ENCODE data around the gene UGT2B7.

Gene UGT2B7

DNA sequence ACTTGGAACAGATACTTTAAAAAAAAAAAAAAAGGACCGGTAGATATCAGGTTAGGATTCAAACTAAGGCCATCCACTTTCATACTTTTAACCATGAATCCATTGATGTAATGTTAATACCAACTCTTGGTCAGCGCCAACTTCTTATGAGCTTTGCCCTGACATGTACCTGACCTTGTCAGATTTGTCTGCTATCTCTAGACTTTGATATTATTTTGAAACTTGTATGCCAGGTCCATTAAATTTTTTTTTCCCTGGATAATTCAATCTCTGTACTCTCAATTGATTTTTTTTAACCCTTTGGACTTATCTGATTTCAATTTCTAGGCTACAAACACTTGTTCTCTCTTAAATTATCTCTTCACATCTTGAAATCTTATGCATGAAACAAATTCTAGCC is 27.2 kb upstream of the UGT2B7 start:
- DNase-seq (ENCODE audit: low read depth in 2 of 2) = no peak
- TF ChIP-seq, protein P1, sequence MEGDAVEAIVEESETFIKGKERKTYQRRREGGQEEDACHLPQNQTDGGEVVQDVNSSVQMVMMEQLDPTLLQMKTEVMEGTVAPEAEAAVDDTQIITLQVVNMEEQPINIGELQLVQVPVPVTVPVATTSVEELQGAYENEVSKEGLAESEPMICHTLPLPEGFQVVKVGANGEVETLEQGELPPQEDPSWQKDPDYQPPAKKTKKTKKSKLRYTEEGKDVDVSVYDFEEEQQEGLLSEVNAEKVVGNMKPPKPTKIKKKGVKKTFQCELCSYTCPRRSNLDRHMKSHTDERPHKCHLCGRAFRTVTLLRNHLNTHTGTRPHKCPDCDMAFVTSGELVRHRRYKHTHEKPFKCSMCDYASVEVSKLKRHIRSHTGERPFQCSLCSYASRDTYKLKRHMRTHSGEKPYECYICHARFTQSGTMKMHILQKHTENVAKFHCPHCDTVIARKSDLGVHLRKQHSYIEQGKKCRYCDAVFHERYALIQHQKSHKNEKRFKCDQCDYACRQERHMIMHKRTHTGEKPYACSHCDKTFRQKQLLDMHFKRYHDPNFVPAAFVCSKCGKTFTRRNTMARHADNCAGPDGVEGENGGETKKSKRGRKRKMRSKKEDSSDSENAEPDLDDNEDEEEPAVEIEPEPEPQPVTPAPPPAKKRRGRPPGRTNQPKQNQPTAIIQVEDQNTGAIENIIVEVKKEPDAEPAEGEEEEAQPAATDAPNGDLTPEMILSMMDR (IDR thresholded peaks at IDR 0.05; ENCODE audit: low read depth, low read length) = no peak
- no peak overlapping the region for H3K4me3 ChIP-seq (replicated peaks in 1 of 2; ENCODE audit: low read depth in 2 of 2, low read length in 2 of 2)

DNA sequence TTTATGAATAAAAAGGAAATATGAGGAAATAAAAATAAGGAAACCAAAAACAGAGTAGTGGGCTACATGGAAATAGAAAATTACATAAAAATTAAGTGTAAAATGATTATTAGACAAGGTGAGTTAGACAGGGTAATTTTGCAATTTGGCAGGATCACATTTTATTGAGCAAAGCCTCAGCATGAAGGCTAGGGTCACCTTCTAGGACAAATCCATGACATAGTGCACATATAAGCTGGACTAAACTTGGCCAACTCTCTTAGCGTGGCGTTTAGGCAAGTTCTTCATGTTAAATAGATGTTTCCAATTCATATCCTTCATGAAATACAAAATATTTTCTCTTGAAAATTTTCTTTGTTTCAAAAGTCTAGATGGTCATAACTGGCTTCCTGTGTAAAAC is 25.7 kb upstream of the UGT2B7 start:
- no peak for DNase-seq (ENCODE audit: low read depth in 2 of 2)
- H3K4me3 ChIP-seq (replicated peaks in 1 of 2; ENCODE audit: low read depth in 2 of 2, low read length in 2 of 2) = no peak overlapping the region
- TF ChIP-seq, protein P1 (IDR thresholded peaks at IDR 0.05; ENCODE audit: low read depth, low read length) = no peak

DNA sequence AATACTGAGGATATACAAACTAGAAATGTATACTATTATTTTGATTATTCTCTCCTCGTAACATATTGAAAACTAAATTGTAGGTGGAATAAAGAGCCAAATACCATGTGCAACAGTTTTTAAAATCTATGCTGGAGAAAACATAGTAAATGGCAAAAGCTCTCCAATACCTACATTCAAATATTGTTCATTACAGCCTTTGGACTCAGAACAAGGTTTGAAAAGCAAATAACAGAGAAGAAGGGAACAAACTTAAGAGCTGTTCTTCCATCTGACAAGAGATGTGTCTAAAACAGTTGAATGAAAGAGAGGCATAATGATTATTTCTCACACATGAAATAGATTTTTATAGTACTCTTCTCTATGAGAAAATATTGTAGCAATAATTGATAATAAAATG is 25.0 kb upstream of the UGT2B7 start:
- H3K4me3 ChIP-seq (replicated peaks in 1 of 2; ENCODE audit: low read depth in 2 of 2, low read length in 2 of 2) = no peak overlapping the region
- TF ChIP-seq, protein P1 (IDR thresholded peaks at IDR 0.05; ENCODE audit: low read depth, low read length) = no peak
- DNase-seq (ENCODE audit: low read depth in 2 of 2) = no peak

DNA sequence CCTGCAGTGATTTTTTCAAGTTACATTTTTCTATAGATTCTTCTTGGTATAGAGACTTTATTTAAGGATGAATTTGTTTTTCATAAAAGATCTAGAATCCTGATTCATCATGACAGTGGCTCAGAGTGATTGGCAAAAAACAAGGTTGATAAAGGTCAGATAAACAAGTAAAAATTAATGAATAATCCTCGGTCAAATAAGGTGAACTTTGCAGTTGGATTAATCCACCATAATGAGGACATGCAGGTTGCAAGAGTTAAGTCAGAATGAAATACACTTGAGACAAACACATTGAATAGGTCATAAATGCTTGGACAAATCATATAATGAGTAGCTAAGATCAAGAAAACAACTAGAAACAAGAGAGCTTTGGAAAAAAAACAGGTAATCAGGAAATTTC is 22.9 kb upstream of the UGT2B7 start:
- TF ChIP-seq, protein P1 (IDR thresholded peaks at IDR 0.05; ENCODE audit: low read depth, low read length) = no peak
- DNase-seq (ENCODE audit: low read depth in 2 of 2) = no peak
- H3K4me3 ChIP-seq (replicated peaks in 1 of 2; ENCODE audit: low read depth in 2 of 2, low read length in 2 of 2) = no peak overlapping the region

DNA sequence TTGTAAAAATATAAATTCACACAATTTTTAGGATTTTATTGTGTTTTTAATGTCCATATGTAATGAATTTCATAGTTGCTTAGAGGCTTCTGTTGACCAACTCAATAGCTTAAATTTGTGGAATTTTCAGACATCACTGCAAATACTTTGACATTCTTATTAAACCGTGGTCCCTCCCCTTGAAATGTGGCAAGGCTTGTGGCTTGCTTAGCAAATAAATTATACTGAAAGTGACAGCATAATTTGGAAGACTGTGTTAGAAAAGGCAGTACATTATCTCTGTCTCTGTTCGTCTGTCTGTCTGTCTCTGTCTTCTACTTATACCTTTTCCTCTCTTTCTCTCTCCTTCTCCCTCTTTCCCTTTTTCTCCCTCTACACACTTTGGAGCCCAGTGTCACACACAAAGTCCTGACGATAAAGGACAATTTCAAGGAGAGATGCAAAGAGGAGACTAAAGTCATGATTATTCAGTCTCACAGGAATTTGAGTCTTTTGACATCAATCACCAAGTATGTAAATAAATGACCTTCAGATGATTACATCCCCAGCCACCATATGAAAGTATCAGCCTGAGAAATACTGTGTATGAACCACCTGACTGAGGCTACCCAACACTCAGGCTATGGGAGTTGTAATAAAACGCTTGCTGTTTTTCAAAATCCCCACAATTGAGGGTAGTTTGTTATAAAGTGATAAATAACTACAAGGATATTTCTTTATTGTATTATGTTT is 21.0 kb upstream of the UGT2B7 start:
- no peak for DNase-seq (ENCODE audit: low read depth in 2 of 2)
- H3K4me3 ChIP-seq (replicated peaks in 1 of 2; ENCODE audit: low read depth in 2 of 2, low read length in 2 of 2) = no peak overlapping the region
- TF ChIP-seq, protein P1 (IDR thresholded peaks at IDR 0.05; ENCODE audit: low read depth, low read length) = no peak

DNA sequence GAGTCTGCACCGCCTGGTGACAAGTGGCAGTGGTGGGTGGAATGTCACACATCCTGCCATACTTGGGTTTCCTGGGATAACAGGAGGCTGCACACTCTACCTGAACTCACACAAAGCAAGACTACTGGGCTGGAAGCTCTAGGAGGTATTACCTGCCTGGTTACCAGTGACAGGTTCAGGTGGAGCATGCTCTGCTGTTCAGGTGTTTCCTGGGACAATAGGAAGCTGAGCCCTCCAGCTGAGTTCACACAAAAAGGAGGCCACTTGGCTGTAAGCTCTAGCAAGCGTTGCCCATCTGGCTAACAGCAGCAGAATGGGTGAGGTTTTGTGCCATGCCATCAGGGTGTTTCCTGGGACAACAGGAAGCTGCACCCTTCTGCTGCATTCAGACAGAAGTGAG is 17.4 kb upstream of the UGT2B7 start:
- no peak overlapping the region for H3K4me3 ChIP-seq (replicated peaks in 1 of 2; ENCODE audit: low read depth in 2 of 2, low read length in 2 of 2)
- no peak for DNase-seq (ENCODE audit: low read depth in 2 of 2)
- TF ChIP-seq, protein P1 (IDR thresholded peaks at IDR 0.05; ENCODE audit: low read depth, low read length) = no peak

DNA sequence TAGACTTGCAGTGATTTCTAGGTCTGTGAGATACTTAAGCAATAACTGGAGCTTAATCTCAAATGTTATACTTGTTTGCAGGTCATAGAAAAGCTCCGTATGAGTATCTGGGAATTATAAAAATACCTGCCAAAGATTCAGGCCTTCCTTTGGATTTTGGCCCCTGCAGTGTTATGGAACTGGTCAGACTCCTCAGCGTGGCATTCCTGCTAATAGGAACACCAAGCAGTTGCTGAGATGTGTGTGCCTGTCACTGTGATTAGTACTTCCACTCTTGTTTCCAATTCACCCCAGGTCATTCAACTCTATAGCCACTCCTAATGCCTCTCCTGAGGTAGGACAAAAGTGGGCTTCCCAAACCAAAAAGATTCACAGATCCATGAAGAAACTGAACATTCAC is 7.8 kb upstream of the UGT2B7 start:
- no peak overlapping the region for H3K4me3 ChIP-seq (replicated peaks in 1 of 2; ENCODE audit: low read depth in 2 of 2, low read length in 2 of 2)
- no peak for DNase-seq (ENCODE audit: low read depth in 2 of 2)
- TF ChIP-seq, protein P1 (IDR thresholded peaks at IDR 0.05; ENCODE audit: low read depth, low read length) = no peak
